Prostate gland (tissue), 2 donors: ENCODE data around the gene SLC9C1. TPM values are rescaled to one million over a fixed set of nuclear protein-coding genes. Genes with fewer than 3 reads are reported as not detected.

ENCODE experiments used
- DNase-seq: peaks from one replicate; pipeline ENCODE4 v3.0.0-alpha.2; 2019; ENCODE audit warnings: low spot score
- H3K27ac ChIP-seq, 2 donors: fragments of 200-600 bp; sonication (generic); 2 replicates each; pipeline ENCODE4 v1.5.1; 2017 to 2019
- H3K27me3 ChIP-seq: fragments of 200-600 bp; sonication (generic); replicated peaks from 2 replicates; pipeline ENCODE4 v1.5.1; 2019; ENCODE audit not compliant: insufficient read depth
- H3K36me3 ChIP-seq, 2 donors: fragments of 200-600 bp; sonication (generic); 1 replicate in 1 of 2; 2 replicates in 1 of 2; pipeline versions ENCODE4 v1.5.1 to v1.8.1; 2017 to 2019
- H3K4me1 ChIP-seq: fragments of 200-600 bp; sonication (generic); replicated peaks from 2 replicates; pipeline ENCODE4 v1.5.1; 2019
- H3K4me3 ChIP-seq, 2 donors: fragments of 200-600 bp; sonication (generic); 2 replicates each; pipeline ENCODE4 v1.5.1; 2017 to 2019
- H3K9me3 ChIP-seq: fragments of 200-600 bp; sonication (generic); 2 replicates; pipeline ENCODE4 v1.5.1; 2017
- CTCF ChIP-seq, 4 experiments: fragments of 200-600 bp in 2 of 4; fragments of 450-650 bp in 2 of 4; sonication (generic) in 2 of 4; IDR thresholded peaks; 1 replicate in 3 of 4; 2 replicates in 1 of 4; pipeline ENCODE4 v1.5.1; 2016 to 2019; ENCODE audit warnings: antibody characterized with exemption in 4 of 4, mild to moderate bottlenecking in 2 of 4, moderate library complexity in 2 of 4
- POLR2A ChIP-seq: fragments of 450-650 bp; IDR thresholded peaks from one replicate; pipeline ENCODE4 v1.6.1; 2016; ENCODE audit warnings: antibody characterized with exemption, mild to moderate bottlenecking
- POLR2AphosphoS5 ChIP-seq: sonication (generic); formaldehyde crosslinking; IDR thresholded peaks from one replicate; pipeline ENCODE4 v1.6.1; 2017; ENCODE audit warnings: antibody characterized with exemption
- WGBS: methylation state at CpG from one replicate; pipeline ENCODE4 v1.1.5; 2018; 5-methylcytosine and 5-hydroxymethylcytosine counted together
- intact Hi-C: fragments of 100-400 bp; cut with DNase I; formaldehyde crosslinking; loops from one replicate; pipeline ENCODE4 v1.14.2; 2022
- total RNA-seq, 2 donors: library from RNA; depleted of rRNA; stranded (reverse); fragments of >200 nt; gene quantifications; one replicate each; pipeline ENCODE4 v1.1.0, GENCODE V29; 2016

The SLC9C1 gene
- total RNA-seq, 2 donors from 2014 or later, result 0.91 TPM; not detected in 1

- H3K27ac ChIP-seq, result no peak overlapping the region
- H3K9me3 ChIP-seq, result no peaks in the 10 kb centered on the region
- no peaks in the 10 kb centered on the region for H3K27me3 ChIP-seq
- no peak overlapping the region for H3K4me3 ChIP-seq
- DNase-seq, result no peak
- no peaks in the 10 kb centered on the region for H3K4me1 ChIP-seq
- 88% methylated on average over 2 of the region's 2 CpGs for WGBS
- TF ChIP-seq POLR2AphosphoS5, result no peak
- TF ChIP-seq CTCF (IDR thresholded peaks at IDR 0.05), result no peak
- no peak for TF ChIP-seq POLR2A
- intact Hi-C loops, result no loop called here
- no peaks in the 10 kb centered on the region for H3K36me3 ChIP-seq
Observed at GRCh38 chr3:112104774-112105173, 189.2 kb downstream of the SLC9C1 start.

- TF ChIP-seq POLR2A (no peak), POLR2AphosphoS5 (no peak), CTCF (IDR thresholded peaks at IDR 0.05) (no peak)
- intact Hi-C loops, result no loop called here
Observed at GRCh38 chr3:112101916-112102315, 192.1 kb downstream of the SLC9C1 start.

GRCh38 chr3:112097378-112097777 is 196.6 kb downstream of the SLC9C1 start:
- Histone ChIP-seq H3K27ac (no peak overlapping the region), H3K27me3 (no peaks in the 10 kb centered on the region), H3K4me3 (no peak overlapping the region), H3K9me3 (no peaks in the 10 kb centered on the region), H3K36me3 (no peaks in the 10 kb centered on the region), H3K4me1 (no peaks in the 10 kb centered on the region)
- intact Hi-C loops, result no loop called here
- 21% methylated on average over 4 of the region's 4 CpGs for WGBS
- DNase-seq, result peak; percentile 87
- TF ChIP-seq CTCF (IDR thresholded peaks at IDR 0.05), result no peak
- TF ChIP-seq POLR2AphosphoS5, result peak; percentile 86

More at GRCh38 chr3:112101916-112102315, 192.1 kb downstream of the SLC9C1 start:
- no peaks in the 10 kb centered on the region for H3K9me3 ChIP-seq
- H3K36me3 ChIP-seq, result no peaks in the 10 kb centered on the region
- H3K4me1 ChIP-seq, result no peaks in the 10 kb centered on the region
- no peak overlapping the region for H3K4me3 ChIP-seq
- H3K27me3 ChIP-seq, result no peaks in the 10 kb centered on the region
- H3K27ac ChIP-seq, result no peak overlapping the region
- DNase-seq, result no peak
- WGBS, result 70% methylated on average over 2 of the region's 2 CpGs

GRCh38 chr3:112096176-112096575 is 197.8 kb downstream of the SLC9C1 start:
- Histone ChIP-seq H3K4me1 (no peaks in the 10 kb centered on the region), H3K4me3 (no peak overlapping the region), H3K27ac (no peak overlapping the region), H3K9me3 (no peaks in the 10 kb centered on the region), H3K36me3 (no peaks in the 10 kb centered on the region), H3K27me3 (no peaks in the 10 kb centered on the region)
- TF ChIP-seq POLR2AphosphoS5 (no peak), CTCF (IDR thresholded peaks at IDR 0.05) (no peak), POLR2A (no peak)
- no peak for DNase-seq
- intact Hi-C loops, result no loop called here
- WGBS, result 60% methylated on average over 2 of the region's 2 CpGs

GRCh38 chr3:112095731-112096130 is 198.3 kb downstream of the SLC9C1 start:
- WGBS, result 22% methylated on average over 2 of the region's 2 CpGs
- Histone ChIP-seq H3K27me3 (no peaks in the 10 kb centered on the region), H3K4me3 (no peak overlapping the region)

More at GRCh38 chr3:112095731-112096130, 198.3 kb downstream of the SLC9C1 start:
- Histone ChIP-seq H3K9me3 (no peaks in the 10 kb centered on the region), H3K27ac (no peak overlapping the region), H3K4me1 (no peaks in the 10 kb centered on the region), H3K36me3 (no peaks in the 10 kb centered on the region)
- TF ChIP-seq POLR2A, result no peak
- TF ChIP-seq POLR2AphosphoS5, result no peak
- no peak for TF ChIP-seq CTCF (IDR thresholded peaks at IDR 0.05)
- intact Hi-C loops, result no loop called here
- DNase-seq, result no peak
